SK-N-SH treated with all-trans-retinoic acid at 6 μM for 48 hours (cell line): Measurements from ENCODE around the gene PAQR9.

Experiments used
- ATAC-seq: fragments of 200-7000 bp; cut with Tn5 transposase; 3 replicates; pipeline ENCODE4 v1.9.1; 2020; ENCODE audit warnings: mild to moderate bottlenecking, moderate library complexity
- ARNTL ChIP-seq: fragments of 450-650 bp; formaldehyde crosslinking; IDR thresholded peaks from 2 replicates; pipeline ENCODE4 v1.5.0; 2020; ENCODE audit warnings: low read depth, mild to moderate bottlenecking, moderate library complexity, borderline replicate concordance
- BACH2 ChIP-seq: fragments of 250-450 bp; sonication (Bioruptor Pico); IDR thresholded peaks from 2 replicates; pipeline ENCODE4 v1.9.0; 2021; ENCODE audit warnings: mild to moderate bottlenecking, borderline replicate concordance
- CREB5 ChIP-seq: fragments of 250-450 bp; sonication (Bioruptor Pico); IDR thresholded peaks from 2 replicates; pipeline ENCODE4 v1.5.1; 2020; ENCODE audit warnings: low read depth, mild to moderate bottlenecking, moderate library complexity
- CSDC2 ChIP-seq: fragments of 250-450 bp; sonication (Bioruptor Pico); IDR thresholded peaks from 2 replicates; pipeline ENCODE4 v1.5.0; 2020; ENCODE audit warnings: mild to moderate bottlenecking, moderate library complexity
- CSRNP3 ChIP-seq: fragments of 250-450 bp; sonication (Bioruptor Pico); IDR thresholded peaks from 2 replicates; pipeline ENCODE4 v1.5.1; 2021; ENCODE audit warnings: mild to moderate bottlenecking, moderate library complexity
- GLIS3 ChIP-seq: fragments of 250-450 bp; sonication (Bioruptor Pico); IDR thresholded peaks from 2 replicates; pipeline ENCODE4 v1.5.0; 2020; ENCODE audit warnings: mild to moderate bottlenecking, moderate library complexity
- ISL1 ChIP-seq: fragments of 250-450 bp; sonication (Bioruptor Pico); IDR thresholded peaks from 2 replicates; pipeline ENCODE4 v2.1.2; 2022; ENCODE audit warnings: mild to moderate bottlenecking, moderate library complexity
- OSR1 ChIP-seq: fragments of 250-450 bp; sonication (Bioruptor Pico); IDR thresholded peaks from 2 replicates; pipeline ENCODE4 v1.8.0; 2022; ENCODE audit warnings: moderate library complexity, mild to moderate bottlenecking, inconsistent platforms
- PATZ1 ChIP-seq: fragments of 250-450 bp; sonication (Bioruptor Pico); IDR thresholded peaks from 2 replicates; pipeline ENCODE4 v1.8.0; 2020; ENCODE audit warnings: mild to moderate bottlenecking, moderate library complexity, borderline replicate concordance
- POU6F1 ChIP-seq: fragments of 250-450 bp; sonication (Bioruptor Pico); IDR thresholded peaks from 2 replicates; pipeline ENCODE4 v1.8.0; 2021; ENCODE audit warnings: low read depth, mild to moderate bottlenecking, moderate library complexity, borderline replicate concordance
- RARB ChIP-seq: fragments of 250-450 bp; sonication (Bioruptor Pico); IDR thresholded peaks from 2 replicates; pipeline ENCODE4 v1.8.0; 2021; ENCODE audit warnings: mild to moderate bottlenecking, moderate library complexity
- SNAI2 ChIP-seq: fragments of 250-450 bp; sonication (Bioruptor Pico); IDR thresholded peaks from 2 replicates; pipeline ENCODE4 v1.5.0; 2020; ENCODE audit warnings: mild to moderate bottlenecking, moderate library complexity
- TCF4 ChIP-seq: fragments of 250-450 bp; sonication (Bioruptor Pico); IDR thresholded peaks from 2 replicates; pipeline ENCODE4 v1.8.0; 2021; ENCODE audit warnings: mild to moderate bottlenecking, moderate library complexity, borderline replicate concordance
- TOX ChIP-seq: fragments of 250-450 bp; sonication (Bioruptor Pico); IDR thresholded peaks from 2 replicates; pipeline ENCODE4 v1.8.0; 2021; ENCODE audit warnings: mild to moderate bottlenecking, moderate library complexity, borderline replicate concordance
- TSHZ2 ChIP-seq: fragments of 250-450 bp; sonication (Bioruptor Pico); IDR thresholded peaks from 2 replicates; pipeline ENCODE4 v1.5.0; 2020; ENCODE audit warnings: mild to moderate bottlenecking, moderate library complexity
- ZC3H10 ChIP-seq: fragments of 250-450 bp; sonication (Bioruptor Pico); IDR thresholded peaks from 2 replicates; pipeline ENCODE4 v1.5.1; 2021; ENCODE audit warnings: mild to moderate bottlenecking, moderate library complexity
- ZFP3 ChIP-seq: fragments of 250-450 bp; sonication (Bioruptor Pico); IDR thresholded peaks from 2 replicates; pipeline ENCODE4 v1.5.0; 2020; ENCODE audit warnings: mild to moderate bottlenecking, moderate library complexity
- ZFP30 ChIP-seq: fragments of 450-650 bp; formaldehyde crosslinking; IDR thresholded peaks from 2 replicates; pipeline ENCODE4 v1.5.0; 2022; ENCODE audit warnings: mild to moderate bottlenecking, moderate library complexity
- ZNF565 ChIP-seq: fragments of 450-650 bp; formaldehyde crosslinking; conservative IDR thresholded peaks from 2 replicates; pipeline ENCODE4 v1.5.0; 2020; ENCODE audit warnings: low read depth, mild to moderate bottlenecking, moderate library complexity
- ZNF70 ChIP-seq: fragments of 450-650 bp; formaldehyde crosslinking; IDR thresholded peaks from 2 replicates; pipeline ENCODE4 v1.5.0; 2020; ENCODE audit warnings: mild to moderate bottlenecking, moderate library complexity
- ZNF8 ChIP-seq: fragments of 450-650 bp; formaldehyde crosslinking; IDR thresholded peaks from 2 replicates; pipeline ENCODE4 v1.5.0; 2020; ENCODE audit warnings: mild to moderate bottlenecking, moderate library complexity

PAQR9 gene

GRCh38 chr3:142935963-142936362, 27.5 kb downstream of the PAQR9 start:
- ATAC-seq, result no peak
- no peak for TF ChIP-seq SNAI2 (CRISPR knock-in tag)
- TF ChIP-seq TSHZ2 (CRISPR knock-in tag), result no peak
- TF ChIP-seq ZFP30 (CRISPR knock-in tag), result no peak
- TF ChIP-seq ZNF70 (CRISPR knock-in tag), result no peak
- no peak for TF ChIP-seq PATZ1 (CRISPR knock-in tag)
- no peak for TF ChIP-seq ZC3H10
- TF ChIP-seq POU6F1, result no peak
- no peak for TF ChIP-seq ZFP3 (CRISPR knock-in tag)
- TF ChIP-seq ISL1, result no peak
- no peak for TF ChIP-seq CSDC2 (CRISPR knock-in tag)
- TF ChIP-seq OSR1 (CRISPR knock-in tag), result no peak
- TF ChIP-seq ZNF8, result no peak
- TF ChIP-seq ARNTL (CRISPR knock-in tag), result no peak
- TF ChIP-seq GLIS3 (CRISPR knock-in tag), result no peak
- TF ChIP-seq CREB5 (CRISPR knock-in tag), result no peak
- TF ChIP-seq ZNF565 (CRISPR knock-in tag), result no peak
- TF ChIP-seq CSRNP3 (CRISPR knock-in tag), result no peak
- TF ChIP-seq RARB, result no peak
- TF ChIP-seq TOX (CRISPR knock-in tag), result no peak

GRCh38 chr3:142934887-142935269, 28.6 kb downstream of the PAQR9 start:
- no peak for TF ChIP-seq BACH2 (CRISPR knock-in tag)
- TF ChIP-seq ZC3H10, result no peak
- no peak for TF ChIP-seq ZNF565 (CRISPR knock-in tag)
- TF ChIP-seq ZFP3 (CRISPR knock-in tag), result no peak
- no peak for TF ChIP-seq ISL1
- no peak for TF ChIP-seq ARNTL (CRISPR knock-in tag)
- no peak for TF ChIP-seq TSHZ2 (CRISPR knock-in tag)
- TF ChIP-seq TCF4 (CRISPR knock-in tag), result no peak
- no peak for TF ChIP-seq TOX (CRISPR knock-in tag)
- TF ChIP-seq RARB, result no peak
- no peak for TF ChIP-seq CSRNP3 (CRISPR knock-in tag)
- no peak for TF ChIP-seq OSR1 (CRISPR knock-in tag)
- TF ChIP-seq ZNF70 (CRISPR knock-in tag), result no peak
- no peak for ATAC-seq
